Activated CD8-positive, alpha-beta T cell treated with anti-CD3 and anti-CD28 coated beads for 36 hours (primary cell): Measurements from ENCODE around the gene CADM2. TPM values are rescaled to one million over a fixed set of nuclear protein-coding genes. Genes with fewer than 3 reads are reported as not detected.

Experiments
- ATAC-seq: fragments of 200-7000 bp; cut with Tn5 transposase; one replicate; pipeline ENCODE4 v1.10.0; 2021; ENCODE audit warnings: mild to moderate bottlenecking, moderate library complexity
- CTCF ChIA-PET: fragments of 350-600 bp; sonication (Branson Sonifier 250); formaldehyde crosslinking; loops from one replicate; lab custom pipeline; 2021; ENCODE audit warnings: antibody characterized with exemption; lab: Charles Lee
- POLR2A ChIA-PET: fragments of 350-600 bp; sonication (Branson Sonifier 250); formaldehyde crosslinking; loops from one replicate; lab custom pipeline; 2021; ENCODE audit warnings: antibody characterized with exemption; lab: Charles Lee
- DNase-seq: peaks from one replicate; pipeline ENCODE4 v3.0.0-alpha.2; 2020
- H3K27ac Mint-ChIP-seq: one replicate; pipeline ENCODE4 v1.8.0; 2021; ENCODE audit warnings: mild to moderate bottlenecking, mixed read lengths
- H3K27me3 Mint-ChIP-seq: one replicate; pipeline ENCODE4 v1.8.0; 2021; ENCODE audit warnings: mixed read lengths
- H3K36me3 Mint-ChIP-seq: one replicate; pipeline ENCODE4 v1.8.0; 2021; ENCODE audit warnings: low read depth, mixed read lengths
- H3K4me1 Mint-ChIP-seq: one replicate; pipeline ENCODE4 v1.8.0; 2021; ENCODE audit warnings: low read depth, mixed read lengths
- H3K4me3 Mint-ChIP-seq: one replicate; pipeline ENCODE4 v1.8.0; 2021; ENCODE audit warnings: mild to moderate bottlenecking, moderate library complexity, mixed read lengths
- H3K9me3 Mint-ChIP-seq: one replicate; pipeline ENCODE4 v1.8.0; 2021; ENCODE audit warnings: mixed read lengths
- intact Hi-C: fragments of 100-400 bp; cut with micrococcal nuclease; formaldehyde crosslinking; loops from one replicate; pipeline ENCODE4 v1.10.0; 2022
- total RNA-seq, 2 experiments: library from RNA; stranded (reverse); gene quantifications; one replicate each; pipeline ENCODE4 v1.2.3, GENCODE V29; 2021
- TF ChIP-seq, protein P1 (sequence below): fragments of 200-600 bp; IDR thresholded peaks from one replicate; pipeline ENCODE4 v1.8.0; 2022; ENCODE audit warnings: antibody characterized with exemption, mild to moderate bottlenecking

Gene CADM2
- total RNA-seq, 2 experiments from 2014 or later: 0.38 TPM; not detected in 1

DNA sequence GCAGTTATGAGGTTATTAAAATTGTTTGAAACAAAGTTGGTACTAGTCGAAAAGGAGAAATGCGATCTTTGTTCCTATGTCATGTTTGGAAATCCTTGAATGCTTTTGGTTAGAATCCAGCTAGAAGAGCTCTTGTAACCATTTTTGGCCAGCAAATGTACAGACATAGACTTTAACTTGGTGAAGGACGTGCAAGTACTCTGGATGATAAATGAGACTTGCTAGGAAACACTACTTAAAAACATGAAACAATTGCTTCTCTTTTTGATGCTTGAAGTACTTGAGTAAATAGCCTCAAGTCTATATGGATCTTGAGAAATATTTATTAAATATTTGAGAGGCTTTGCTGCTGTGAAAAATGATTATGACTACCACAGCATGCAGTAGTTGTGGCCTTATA is 95.8 kb downstream of the CADM2 start:
- intact Hi-C loops: no loop called here
- DNase-seq (no peak), ATAC-seq (no peak)
- TF ChIP-seq, protein P1, sequence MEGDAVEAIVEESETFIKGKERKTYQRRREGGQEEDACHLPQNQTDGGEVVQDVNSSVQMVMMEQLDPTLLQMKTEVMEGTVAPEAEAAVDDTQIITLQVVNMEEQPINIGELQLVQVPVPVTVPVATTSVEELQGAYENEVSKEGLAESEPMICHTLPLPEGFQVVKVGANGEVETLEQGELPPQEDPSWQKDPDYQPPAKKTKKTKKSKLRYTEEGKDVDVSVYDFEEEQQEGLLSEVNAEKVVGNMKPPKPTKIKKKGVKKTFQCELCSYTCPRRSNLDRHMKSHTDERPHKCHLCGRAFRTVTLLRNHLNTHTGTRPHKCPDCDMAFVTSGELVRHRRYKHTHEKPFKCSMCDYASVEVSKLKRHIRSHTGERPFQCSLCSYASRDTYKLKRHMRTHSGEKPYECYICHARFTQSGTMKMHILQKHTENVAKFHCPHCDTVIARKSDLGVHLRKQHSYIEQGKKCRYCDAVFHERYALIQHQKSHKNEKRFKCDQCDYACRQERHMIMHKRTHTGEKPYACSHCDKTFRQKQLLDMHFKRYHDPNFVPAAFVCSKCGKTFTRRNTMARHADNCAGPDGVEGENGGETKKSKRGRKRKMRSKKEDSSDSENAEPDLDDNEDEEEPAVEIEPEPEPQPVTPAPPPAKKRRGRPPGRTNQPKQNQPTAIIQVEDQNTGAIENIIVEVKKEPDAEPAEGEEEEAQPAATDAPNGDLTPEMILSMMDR: no peak
- POLR2A ChIA-PET: no interaction called here
- H3K4me3 Mint-ChIP-seq: no peak overlapping the region
- CTCF ChIA-PET: no interaction called here
- no peaks in the 10 kb centered on the region for H3K27me3 Mint-ChIP-seq
- peaks cover 10% of the 10 kb centered on the region for H3K9me3 Mint-ChIP-seq
- H3K36me3 Mint-ChIP-seq: no peaks in the 10 kb centered on the region
- H3K27ac Mint-ChIP-seq: no peak overlapping the region
- H3K4me1 Mint-ChIP-seq: no peaks in the 10 kb centered on the region

DNA sequence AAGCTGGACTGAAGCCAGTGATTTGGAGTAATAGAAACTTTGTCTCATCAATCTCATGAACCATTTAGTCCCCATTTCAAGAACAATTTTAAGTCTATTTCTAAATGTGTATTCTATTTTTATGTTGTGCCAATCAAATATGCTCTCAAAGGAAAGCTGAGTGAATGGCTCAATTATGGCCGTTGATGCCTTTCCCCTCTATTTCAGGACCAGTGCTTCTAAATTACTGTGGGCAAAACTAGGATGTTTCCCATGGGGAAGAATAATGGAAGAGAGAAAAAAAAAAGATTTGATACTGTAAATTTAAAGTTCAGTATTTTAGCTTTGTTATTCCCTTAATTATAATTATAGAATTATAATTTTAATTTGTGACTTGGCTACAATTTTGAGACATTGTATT is 110.1 kb downstream of the CADM2 start:
- Mint-ChIP-seq H3K9me3 (peaks cover 7% of the 10 kb centered on the region), H3K27me3 (no peaks in the 10 kb centered on the region), H3K4me3 (no peak overlapping the region), H3K36me3 (no peaks in the 10 kb centered on the region), H3K4me1 (no peaks in the 10 kb centered on the region), H3K27ac (no peak overlapping the region)
- TF ChIP-seq, protein P1: no peak
- intact Hi-C loops: no loop called here
- CTCF ChIA-PET: no interaction called here
- POLR2A ChIA-PET: no interaction called here
- DNase-seq: no peak
- ATAC-seq: no peak

DNA sequence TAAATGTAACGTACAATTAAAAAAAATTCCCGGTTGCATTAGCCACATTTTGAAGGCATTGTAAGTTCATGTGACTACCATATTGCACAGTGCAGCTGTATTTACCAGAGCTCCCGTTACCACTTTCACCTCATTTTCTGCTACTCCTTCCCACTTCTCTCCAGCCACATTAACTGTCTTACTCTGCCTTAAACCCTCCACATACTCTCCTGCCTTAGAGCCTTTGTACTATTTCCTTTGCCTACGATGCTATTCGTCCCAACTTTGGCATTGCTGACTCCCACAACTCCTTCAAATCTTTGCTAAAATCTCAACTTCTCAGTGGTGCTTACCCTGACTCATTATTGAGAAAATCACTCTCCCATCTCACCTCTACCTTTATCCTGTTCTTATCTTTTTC is 115.2 kb downstream of the CADM2 start:
- Mint-ChIP-seq H3K27me3 (no peaks in the 10 kb centered on the region), H3K27ac (no peak overlapping the region), H3K4me3 (no peak overlapping the region), H3K36me3 (no peaks in the 10 kb centered on the region), H3K9me3 (peaks cover 3% of the 10 kb centered on the region), H3K4me1 (no peaks in the 10 kb centered on the region)
- DNase-seq: no peak
- no peak for ATAC-seq
- POLR2A ChIA-PET: no interaction called here
- TF ChIP-seq, protein P1: no peak
- intact Hi-C loops: no loop called here
- CTCF ChIA-PET: no interaction called here

DNA sequence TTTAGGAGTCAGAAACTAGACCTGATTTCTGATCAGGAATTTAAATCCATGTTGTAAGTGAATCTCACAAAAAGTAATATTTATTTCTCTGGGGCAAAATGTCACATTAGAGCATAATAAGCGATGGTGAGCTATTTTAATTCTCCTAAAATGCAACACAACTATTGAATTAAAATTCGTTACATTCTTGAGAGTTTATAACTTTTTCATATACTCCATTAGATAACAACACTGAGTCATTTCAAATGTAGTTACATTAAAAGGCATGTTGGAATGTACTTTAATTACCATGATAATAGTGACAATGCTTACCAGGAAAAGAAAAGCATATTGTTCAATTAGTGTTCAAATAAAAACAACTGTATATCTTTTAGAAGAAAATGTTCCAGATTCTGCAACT is 116.9 kb downstream of the CADM2 start:
- Mint-ChIP-seq H3K27me3 (no peaks in the 10 kb centered on the region), H3K9me3 (peaks cover 3% of the 10 kb centered on the region), H3K4me3 (no peak overlapping the region), H3K36me3 (no peaks in the 10 kb centered on the region), H3K27ac (no peak overlapping the region), H3K4me1 (no peaks in the 10 kb centered on the region)
- TF ChIP-seq, protein P1: no peak
- intact Hi-C loops: no loop called here
- no peak for DNase-seq
- POLR2A ChIA-PET: no interaction called here
- no peak for ATAC-seq
- CTCF ChIA-PET: no interaction called here

DNA sequence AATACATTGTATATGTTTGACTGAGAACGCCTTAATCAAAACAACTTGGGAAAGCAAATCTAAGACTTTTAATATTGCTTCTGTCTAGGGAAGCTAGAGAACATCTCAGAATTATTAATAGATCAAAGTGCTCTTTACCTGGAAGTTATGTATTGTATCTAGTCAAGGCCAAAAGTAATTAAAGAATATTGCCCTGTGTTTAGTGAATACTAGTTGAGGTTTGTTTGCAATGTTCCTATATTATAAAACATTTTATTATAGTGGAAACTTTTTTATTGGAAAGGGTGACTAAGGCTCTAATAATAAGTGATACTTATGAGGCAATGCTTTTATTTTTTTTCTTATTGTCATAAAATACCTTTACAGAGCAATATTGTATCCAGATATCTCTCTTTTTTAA is 118.2 kb downstream of the CADM2 start:
- TF ChIP-seq, protein P1: no peak
- H3K27me3 Mint-ChIP-seq: no peaks in the 10 kb centered on the region
- CTCF ChIA-PET: no interaction called here
- ATAC-seq: no peak
- intact Hi-C loops: no loop called here
- POLR2A ChIA-PET: no interaction called here
- no peak for DNase-seq
- H3K4me1 Mint-ChIP-seq: no peaks in the 10 kb centered on the region
- H3K4me3 Mint-ChIP-seq: no peak overlapping the region
- H3K9me3 Mint-ChIP-seq: peaks cover 3% of the 10 kb centered on the region
- H3K36me3 Mint-ChIP-seq: no peaks in the 10 kb centered on the region
- H3K27ac Mint-ChIP-seq: no peak overlapping the region
